ENCODE measurements around the gene ADGRV1. TPM values are rescaled to one million over a fixed set of nuclear protein-coding genes. Genes with fewer than 3 reads are reported as not detected.

ADGRV1 gene
- total RNA-seq, 1 donor from 2014 or later, result 18.2 TPM

DNA sequence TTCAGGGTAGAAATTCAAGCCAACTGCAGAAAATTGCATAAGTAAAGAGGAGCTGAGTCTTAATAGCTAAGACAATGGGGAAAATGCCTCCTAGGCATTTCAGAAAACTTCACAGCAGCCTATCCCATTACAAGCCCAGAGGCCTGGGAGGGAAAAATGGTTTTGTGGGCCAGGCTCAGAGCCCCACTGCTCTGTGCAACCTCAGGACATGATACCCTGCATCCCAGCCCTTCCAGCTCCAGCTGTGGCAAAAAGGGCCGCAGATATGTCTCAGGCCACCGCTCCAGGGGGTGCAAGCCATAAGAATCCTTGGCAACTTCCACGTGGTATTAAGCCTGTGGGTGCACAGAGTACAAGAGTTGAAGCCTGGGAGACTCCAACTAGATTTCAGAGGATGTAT lies 437.5 kb downstream of the ADGRV1 start:
- TF ChIP-seq, protein P1, sequence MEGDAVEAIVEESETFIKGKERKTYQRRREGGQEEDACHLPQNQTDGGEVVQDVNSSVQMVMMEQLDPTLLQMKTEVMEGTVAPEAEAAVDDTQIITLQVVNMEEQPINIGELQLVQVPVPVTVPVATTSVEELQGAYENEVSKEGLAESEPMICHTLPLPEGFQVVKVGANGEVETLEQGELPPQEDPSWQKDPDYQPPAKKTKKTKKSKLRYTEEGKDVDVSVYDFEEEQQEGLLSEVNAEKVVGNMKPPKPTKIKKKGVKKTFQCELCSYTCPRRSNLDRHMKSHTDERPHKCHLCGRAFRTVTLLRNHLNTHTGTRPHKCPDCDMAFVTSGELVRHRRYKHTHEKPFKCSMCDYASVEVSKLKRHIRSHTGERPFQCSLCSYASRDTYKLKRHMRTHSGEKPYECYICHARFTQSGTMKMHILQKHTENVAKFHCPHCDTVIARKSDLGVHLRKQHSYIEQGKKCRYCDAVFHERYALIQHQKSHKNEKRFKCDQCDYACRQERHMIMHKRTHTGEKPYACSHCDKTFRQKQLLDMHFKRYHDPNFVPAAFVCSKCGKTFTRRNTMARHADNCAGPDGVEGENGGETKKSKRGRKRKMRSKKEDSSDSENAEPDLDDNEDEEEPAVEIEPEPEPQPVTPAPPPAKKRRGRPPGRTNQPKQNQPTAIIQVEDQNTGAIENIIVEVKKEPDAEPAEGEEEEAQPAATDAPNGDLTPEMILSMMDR (IDR thresholded peaks at IDR 0.05; ENCODE audit: partially characterized antibody, unreplicated experiment), result no peak
- Mint-ChIP-seq H3K27ac (ENCODE audit: unreplicated experiment) (no peak overlapping the region), H3K9me3 (ENCODE audit: unreplicated experiment) (no peaks in the 10 kb centered on the region), H3K36me3 (ENCODE audit: unreplicated experiment) (peaks cover 14% of the 10 kb centered on the region), H3K4me1 (ENCODE audit: low read depth, unreplicated experiment) (no peaks in the 10 kb centered on the region), H3K4me3 (ENCODE audit: unreplicated experiment) (no peak overlapping the region), H3K27me3 (ENCODE audit: unreplicated experiment) (no peaks in the 10 kb centered on the region)
- DNase-seq, result no peak

GRCh38 chr5:90997082-90997481 lies 438.5 kb downstream of the ADGRV1 start:
- H3K27ac Mint-ChIP-seq (ENCODE audit: unreplicated experiment), result no peak overlapping the region
- no peaks in the 10 kb centered on the region for H3K4me1 Mint-ChIP-seq (ENCODE audit: low read depth, unreplicated experiment)
- no peak overlapping the region for H3K4me3 Mint-ChIP-seq (ENCODE audit: unreplicated experiment)
- DNase-seq, result no peak
- no peaks in the 10 kb centered on the region for H3K27me3 Mint-ChIP-seq (ENCODE audit: unreplicated experiment)
- TF ChIP-seq, protein P1 (IDR thresholded peaks at IDR 0.05; ENCODE audit: partially characterized antibody, unreplicated experiment), result no peak
- peaks cover 14% of the 10 kb centered on the region for H3K36me3 Mint-ChIP-seq (ENCODE audit: unreplicated experiment)
- no peaks in the 10 kb centered on the region for H3K9me3 Mint-ChIP-seq (ENCODE audit: unreplicated experiment)

GRCh38 chr5:91000743-91001142 lies 442.1 kb downstream of the ADGRV1 start:
- DNase-seq, result no peak
- TF ChIP-seq, protein P1 (IDR thresholded peaks at IDR 0.05; ENCODE audit: partially characterized antibody, unreplicated experiment), result no peak
- Mint-ChIP-seq H3K4me3 (ENCODE audit: unreplicated experiment) (no peak overlapping the region), H3K36me3 (ENCODE audit: unreplicated experiment) (peaks cover 6% of the 10 kb centered on the region), H3K27me3 (ENCODE audit: unreplicated experiment) (no peaks in the 10 kb centered on the region), H3K27ac (ENCODE audit: unreplicated experiment) (no peak overlapping the region), H3K9me3 (ENCODE audit: unreplicated experiment) (no peaks in the 10 kb centered on the region), H3K4me1 (ENCODE audit: low read depth, unreplicated experiment) (peaks cover 6% of the 10 kb centered on the region)

DNA sequence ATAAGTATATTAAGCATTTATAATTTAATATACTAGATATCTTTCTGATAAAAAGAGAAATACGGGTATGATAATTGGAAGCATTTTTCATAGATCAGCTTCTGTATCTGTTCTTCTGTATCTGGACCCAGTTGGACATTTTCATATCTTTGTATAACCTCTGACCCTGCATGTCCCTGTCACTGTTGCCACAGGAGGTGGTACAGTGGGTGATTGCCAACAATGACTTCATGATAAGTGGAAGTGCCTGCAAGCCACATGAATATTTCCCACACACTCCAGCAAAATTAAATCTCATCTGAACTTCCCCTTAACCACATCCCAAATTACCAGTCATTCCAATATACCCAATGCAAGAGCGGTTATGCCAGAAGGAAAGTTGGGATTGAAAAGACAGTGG lies 448.1 kb downstream of the ADGRV1 start:
- H3K27me3 Mint-ChIP-seq (ENCODE audit: unreplicated experiment), result no peaks in the 10 kb centered on the region
- no peak for DNase-seq
- H3K27ac Mint-ChIP-seq (ENCODE audit: unreplicated experiment), result no peak overlapping the region
- no peak overlapping the region for H3K4me3 Mint-ChIP-seq (ENCODE audit: unreplicated experiment)
- H3K4me1 Mint-ChIP-seq (ENCODE audit: low read depth, unreplicated experiment), result peaks cover 6% of the 10 kb centered on the region
- H3K36me3 Mint-ChIP-seq (ENCODE audit: unreplicated experiment), result no peaks in the 10 kb centered on the region
- TF ChIP-seq, protein P1 (IDR thresholded peaks at IDR 0.05; ENCODE audit: partially characterized antibody, unreplicated experiment), result no peak
- no peaks in the 10 kb centered on the region for H3K9me3 Mint-ChIP-seq (ENCODE audit: unreplicated experiment)

- TF ChIP-seq, protein P1 (IDR thresholded peaks at IDR 0.05; ENCODE audit: partially characterized antibody, unreplicated experiment), result no peak
- DNase-seq, result no peak
- no peak overlapping the region for H3K4me3 Mint-ChIP-seq (ENCODE audit: unreplicated experiment)
- H3K4me1 Mint-ChIP-seq (ENCODE audit: low read depth, unreplicated experiment), result peaks cover 6% of the 10 kb centered on the region
- H3K27ac Mint-ChIP-seq (ENCODE audit: unreplicated experiment), result no peak overlapping the region
- H3K9me3 Mint-ChIP-seq (ENCODE audit: unreplicated experiment), result no peaks in the 10 kb centered on the region
- no peaks in the 10 kb centered on the region for H3K36me3 Mint-ChIP-seq (ENCODE audit: unreplicated experiment)
- H3K27me3 Mint-ChIP-seq (ENCODE audit: unreplicated experiment), result no peaks in the 10 kb centered on the region
Measured at GRCh38 chr5:91007251-91007650, 448.7 kb downstream of the ADGRV1 start.

All from glutamatergic neuron (in vitro differentiated cells).